ENCODE results near the gene CDKN2B-AS1. TPM values are rescaled to one million over a fixed set of nuclear protein-coding genes. Genes with fewer than 3 reads are reported as not detected.

The CDKN2B-AS1 gene
- total RNA-seq, 2 donors from 2014 or later: not detected

DNA sequence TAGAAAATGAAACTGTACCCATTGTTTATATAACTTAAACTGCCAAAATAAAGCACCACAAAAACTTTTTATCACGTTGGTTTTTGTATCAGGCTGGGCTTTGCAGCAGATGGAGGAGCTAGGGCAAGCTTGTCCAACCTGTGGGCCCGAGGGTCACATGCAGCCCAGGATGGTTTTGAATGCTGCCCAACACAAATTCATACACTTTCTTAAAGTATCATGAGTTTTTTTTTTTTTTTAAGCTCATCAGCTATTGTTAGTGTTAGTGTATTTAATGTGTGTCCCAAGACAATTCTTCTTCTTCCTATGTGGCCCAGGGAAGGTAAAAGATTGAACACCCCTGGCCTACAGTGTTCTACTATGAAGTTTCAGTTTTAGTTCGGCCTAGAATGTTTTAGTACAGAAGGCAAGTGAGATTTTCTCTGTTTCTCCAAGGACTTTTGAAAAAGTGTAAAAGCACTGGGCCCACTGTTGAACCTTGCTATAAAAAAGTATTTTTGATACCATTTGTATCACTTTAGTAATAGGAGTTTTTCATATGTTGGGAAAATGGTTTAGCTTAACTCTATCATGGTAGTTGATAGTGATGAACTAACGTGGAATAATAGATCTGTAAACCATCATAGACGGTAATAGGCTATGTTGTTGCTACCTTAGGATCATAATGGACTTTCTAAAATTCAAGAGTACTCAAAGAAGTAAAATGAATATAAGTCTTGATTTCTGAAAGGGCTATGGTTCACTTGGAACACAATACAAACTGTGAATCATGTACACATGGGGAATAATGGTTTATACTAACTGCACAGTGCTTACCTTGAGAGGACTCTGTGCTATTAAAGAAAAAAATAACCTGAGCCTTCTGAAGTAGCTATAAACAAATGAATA is 3.3 kb upstream of the CDKN2B-AS1 start:
- Histone ChIP-seq H3K36me3 (no peaks in the 10 kb centered on the region), H3K9me3 (no peaks in the 10 kb centered on the region), H3K4me3 (no peak overlapping the region), H3K27ac (no peak overlapping the region), H3K27me3 (replicated peaks; ENCODE audit: insufficient read depth) (peaks cover 17% of the 10 kb centered on the region), H3K4me1 (ENCODE audit: control insufficient read depth in 1 of 2, low read depth in 2 of 2) (peaks cover 0 to 10% of the 10 kb centered on the region in 2 donors)
- TF ChIP-seq, protein P1, sequence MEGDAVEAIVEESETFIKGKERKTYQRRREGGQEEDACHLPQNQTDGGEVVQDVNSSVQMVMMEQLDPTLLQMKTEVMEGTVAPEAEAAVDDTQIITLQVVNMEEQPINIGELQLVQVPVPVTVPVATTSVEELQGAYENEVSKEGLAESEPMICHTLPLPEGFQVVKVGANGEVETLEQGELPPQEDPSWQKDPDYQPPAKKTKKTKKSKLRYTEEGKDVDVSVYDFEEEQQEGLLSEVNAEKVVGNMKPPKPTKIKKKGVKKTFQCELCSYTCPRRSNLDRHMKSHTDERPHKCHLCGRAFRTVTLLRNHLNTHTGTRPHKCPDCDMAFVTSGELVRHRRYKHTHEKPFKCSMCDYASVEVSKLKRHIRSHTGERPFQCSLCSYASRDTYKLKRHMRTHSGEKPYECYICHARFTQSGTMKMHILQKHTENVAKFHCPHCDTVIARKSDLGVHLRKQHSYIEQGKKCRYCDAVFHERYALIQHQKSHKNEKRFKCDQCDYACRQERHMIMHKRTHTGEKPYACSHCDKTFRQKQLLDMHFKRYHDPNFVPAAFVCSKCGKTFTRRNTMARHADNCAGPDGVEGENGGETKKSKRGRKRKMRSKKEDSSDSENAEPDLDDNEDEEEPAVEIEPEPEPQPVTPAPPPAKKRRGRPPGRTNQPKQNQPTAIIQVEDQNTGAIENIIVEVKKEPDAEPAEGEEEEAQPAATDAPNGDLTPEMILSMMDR (IDR thresholded peaks at IDR 0.05): no peak
- no peak for ATAC-seq (ENCODE audit: insufficient number of reproducible peaks, low FRiP score, low read depth)
- no peak for DNase-seq (ENCODE audit: low spot score)

DNA sequence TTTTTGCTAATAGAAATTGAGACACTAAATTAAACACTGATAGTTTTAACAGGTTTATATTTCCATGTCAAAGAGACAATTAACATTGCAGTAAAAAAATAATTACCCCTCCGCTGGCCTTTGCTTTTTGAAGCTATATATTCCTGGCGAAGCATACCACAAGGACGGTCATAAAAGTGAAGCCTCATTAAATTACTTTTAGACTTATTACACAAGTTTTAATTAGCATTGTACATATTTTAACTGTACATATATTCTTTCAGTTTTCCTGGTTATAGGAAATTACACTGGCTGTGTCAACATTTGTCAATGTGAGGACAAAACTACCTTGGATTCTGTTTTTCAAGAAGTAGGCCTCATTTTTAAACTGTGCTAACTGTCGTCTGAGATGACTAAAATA is 1.6 kb upstream of the CDKN2B-AS1 start:
- ATAC-seq (ENCODE audit: insufficient number of reproducible peaks, low FRiP score, low read depth): no peak
- TF ChIP-seq, protein P1 (IDR thresholded peaks at IDR 0.05): no peak
- no peak for DNase-seq (ENCODE audit: low spot score)
- Histone ChIP-seq H3K36me3 (no peaks in the 10 kb centered on the region), H3K27ac (no peak overlapping the region), H3K4me3 (no peak overlapping the region), H3K27me3 (replicated peaks; ENCODE audit: insufficient read depth) (peaks cover 17% of the 10 kb centered on the region), H3K9me3 (no peaks in the 10 kb centered on the region), H3K4me1 (ENCODE audit: control insufficient read depth in 1 of 2, low read depth in 2 of 2) (peaks cover 0 to 10% of the 10 kb centered on the region in 2 donors)

DNA sequence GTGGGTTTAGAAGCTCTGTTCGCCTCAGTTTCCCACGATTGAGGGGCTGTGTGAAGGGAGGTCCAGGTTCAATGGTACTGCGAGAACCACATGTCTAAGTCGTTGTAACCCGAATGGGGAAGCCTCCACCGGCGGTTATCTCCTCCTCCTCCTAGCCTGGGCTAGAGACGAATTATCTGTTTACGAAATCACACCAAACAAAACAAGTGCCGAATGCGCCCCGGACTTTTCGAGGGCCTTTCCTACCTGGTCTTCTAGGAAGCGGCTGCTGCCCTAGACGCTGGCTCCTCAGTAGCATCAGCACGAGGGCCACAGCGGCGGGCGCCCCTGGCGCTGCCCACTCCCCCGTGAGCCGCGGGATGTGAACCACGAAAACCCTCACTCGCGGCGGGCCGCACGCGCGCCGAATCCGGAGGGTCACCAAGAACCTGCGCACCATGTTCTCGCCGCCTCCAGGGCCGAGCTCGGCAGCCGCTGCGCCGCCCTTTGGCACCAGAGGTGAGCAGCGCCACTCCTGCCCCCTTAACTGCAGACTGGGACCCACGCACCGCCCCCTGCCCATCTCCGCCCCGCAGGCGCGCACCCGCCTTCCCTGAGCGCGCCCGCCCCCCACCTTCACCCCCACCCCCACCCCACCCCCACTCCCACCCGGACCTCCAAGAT is 567 bp upstream of the CDKN2B-AS1 start, which contains the start of gene CDKN2A:
TSS of gene CDKN2A (minus strand) at position 500 of the 663 bp plus-strand sequence.
- TF ChIP-seq, protein P1 (IDR thresholded peaks at IDR 0.05): no peak
- peaks cover 0 to 10% of the 10 kb centered on the region in 2 donors for H3K4me1 ChIP-seq (ENCODE audit: control insufficient read depth in 1 of 2, low read depth in 2 of 2)
- peak within 1 kb of the TSS; percentile 93 for H3K4me3 ChIP-seq
- no peaks in the 10 kb centered on the region for H3K36me3 ChIP-seq
- no peak for DNase-seq (ENCODE audit: low spot score)
- no peak for ATAC-seq (ENCODE audit: insufficient number of reproducible peaks, low FRiP score, low read depth)
- H3K9me3 ChIP-seq: no peaks in the 10 kb centered on the region
- peak within 1 kb of the TSS; percentile 18 to 67 for H3K27ac ChIP-seq
- peaks cover 13% of the 10 kb centered on the region for H3K27me3 ChIP-seq (replicated peaks; ENCODE audit: insufficient read depth)

DNA sequence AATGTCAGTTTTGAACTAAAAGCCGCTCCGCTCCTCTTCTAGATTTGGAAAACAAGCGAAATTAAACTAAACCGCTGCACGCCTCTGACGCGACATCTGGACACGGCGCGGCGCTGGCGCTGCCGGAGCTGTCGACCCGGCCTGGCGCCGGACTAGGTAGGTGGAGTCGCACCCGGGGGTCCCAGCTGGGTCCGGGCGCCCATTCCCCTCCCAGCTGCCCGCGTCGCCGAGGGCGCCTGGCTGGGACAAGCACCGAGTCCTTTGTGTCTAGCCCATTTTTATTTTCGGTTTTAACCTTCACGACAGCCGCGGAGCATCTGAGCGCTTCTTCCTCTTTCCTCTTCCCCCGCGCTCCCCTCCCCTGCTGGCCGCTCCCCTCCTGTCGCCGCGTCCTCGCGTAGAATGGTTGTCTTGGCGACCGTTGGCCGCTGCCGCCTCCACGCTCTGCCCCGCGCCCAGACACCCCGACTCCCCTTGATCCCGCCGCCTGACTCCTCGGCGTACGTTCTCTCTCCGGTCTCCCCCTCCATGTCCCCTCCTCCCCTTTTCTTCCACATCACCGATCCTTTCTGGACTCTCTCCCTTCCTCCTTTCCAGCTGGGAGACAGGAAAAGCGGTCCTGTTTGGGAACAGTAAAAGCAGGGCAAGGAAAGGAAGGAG is 545 bp downstream of the CDKN2B-AS1 start:
- ATAC-seq (ENCODE audit: insufficient number of reproducible peaks, low FRiP score, low read depth): peak; percentile 57
- TF ChIP-seq, protein P1 (IDR thresholded peaks at IDR 0.05): no peak
- Histone ChIP-seq H3K9me3 (no peaks in the 10 kb centered on the region), H3K27me3 (replicated peaks; ENCODE audit: insufficient read depth) (peaks cover 2% of the 10 kb centered on the region), H3K36me3 (no peaks in the 10 kb centered on the region), H3K27ac (peak overlapping the region; percentile 18 to 67), H3K4me1 (ENCODE audit: control insufficient read depth in 1 of 2, low read depth in 2 of 2) (peaks cover 0 to 10% of the 10 kb centered on the region in 2 donors), H3K4me3 (peak overlapping the region; percentile 93)
- DNase-seq (ENCODE audit: low spot score): no peak

Data from thoracic aorta (tissue), 2 donors.